ENCODE measurements around the gene BLOC1S1. TPM values are rescaled to one million over a fixed set of nuclear protein-coding genes. Genes with fewer than 3 reads are reported as not detected.
A peak's percentile ranks its signal among the peaks of the same experiment; 100 is the strongest.

BLOC1S1 gene
- total RNA-seq, 4 donors from 2014 or later: 255 to 434 (median 300) TPM

- DNase-seq: no peak
- TF ChIP-seq POLR2A (IDR thresholded peaks at IDR 0.05) (no peak), CTCF (IDR thresholded peaks at IDR 0.05 in 4 of 5, conservative IDR thresholded peaks at IDR 0.05 in 1 of 5) (peak in 1 of 5 experiments; percentile 7)
- H3K27ac ChIP-seq: peak overlapping the region in 2 of 4 donors; percentile 1 to 18
- peak overlapping the region; percentile 54 to 79 (median 60) for H3K4me3 ChIP-seq
- no peaks in the 10 kb centered on the region for H3K9me3 ChIP-seq
- ATAC-seq: peak; percentile 59 to 62
- H3K27me3 ChIP-seq: peaks cover 0 to 4% (median 0%) of the 10 kb centered on the region in 3 donors
- intact Hi-C loops (cut with DNase I; ENCODE audit: low total_unique reads): no loop called here
- in situ Hi-C loops (cut with MboI; ENCODE audit: low sequenced_read_pairs in 4 of 4): no loop called here
- H3K36me3 ChIP-seq: no peaks in the 10 kb centered on the region
- peaks cover 7 to 15% of the 10 kb centered on the region in 2 donors for H3K4me1 ChIP-seq
Observed at GRCh38 chr12:55743406-55744339, 27.8 kb downstream of the BLOC1S1 start.

- ATAC-seq: no peak
- no peak for TF ChIP-seq POLR2A (IDR thresholded peaks at IDR 0.05)
- TF ChIP-seq CTCF (IDR thresholded peaks at IDR 0.05 in 4 of 5, conservative IDR thresholded peaks at IDR 0.05 in 1 of 5): no peak
- peak overlapping the region; percentile 54 to 79 (median 60) for H3K4me3 ChIP-seq
- H3K27ac ChIP-seq: no peak overlapping the region
- in situ Hi-C loops (cut with MboI; ENCODE audit: low sequenced_read_pairs in 4 of 4) (no loop called here), intact Hi-C loops (cut with DNase I; ENCODE audit: low total_unique reads) (no loop called here)
- H3K9me3 ChIP-seq: no peaks in the 10 kb centered on the region
- H3K27me3 ChIP-seq: peaks cover 0 to 4% (median 0%) of the 10 kb centered on the region in 3 donors
- DNase-seq: no peak
- peaks cover 7 to 15% of the 10 kb centered on the region in 2 donors for H3K4me1 ChIP-seq
- no peaks in the 10 kb centered on the region for H3K36me3 ChIP-seq
Observed at GRCh38 chr12:55744340-55745030, 28.6 kb downstream of the BLOC1S1 start.

GRCh38 chr12:55745361-55746173 is 29.7 kb downstream of the BLOC1S1 start:
- Histone ChIP-seq H3K9me3 (no peaks in the 10 kb centered on the region), H3K27ac (peak overlapping the region in 3 of 4 donors; percentile 4 to 38 (median 34)), H3K27me3 (peaks cover 0 to 4% (median 0%) of the 10 kb centered on the region in 3 donors), H3K36me3 (no peaks in the 10 kb centered on the region), H3K4me3 (peak overlapping the region in 1 of 4 donors; percentile 13), H3K4me1 (peaks cover 7 to 15% of the 10 kb centered on the region in 2 donors)
- ATAC-seq (no peak), DNase-seq (no peak)
- in situ Hi-C loops (cut with MboI; ENCODE audit: low sequenced_read_pairs in 4 of 4) (no loop called here), intact Hi-C loops (cut with DNase I; ENCODE audit: low total_unique reads) (no loop called here)
- TF ChIP-seq CTCF (IDR thresholded peaks at IDR 0.05 in 4 of 5, conservative IDR thresholded peaks at IDR 0.05 in 1 of 5) (no peak), POLR2A (IDR thresholded peaks at IDR 0.05) (no peak)

GRCh38 chr12:55746174-55746912 is 30.5 kb downstream of the BLOC1S1 start:
- intact Hi-C loops (cut with DNase I; ENCODE audit: low total_unique reads) (no loop called here), in situ Hi-C loops (cut with MboI; ENCODE audit: low sequenced_read_pairs in 4 of 4) (no loop called here)
- Histone ChIP-seq H3K27ac (peak overlapping the region in 1 of 4 donors; percentile 34), H3K27me3 (peaks cover 0 to 4% (median 0%) of the 10 kb centered on the region in 3 donors), H3K4me1 (peaks cover 7 to 15% of the 10 kb centered on the region in 2 donors), H3K36me3 (peaks cover 0 to 3% of the 10 kb centered on the region in 2 donors), H3K4me3 (no peak overlapping the region), H3K9me3 (no peaks in the 10 kb centered on the region)
- ATAC-seq (no peak), DNase-seq (no peak)
- TF ChIP-seq CTCF (IDR thresholded peaks at IDR 0.05 in 4 of 5, conservative IDR thresholded peaks at IDR 0.05 in 1 of 5) (no peak), POLR2A (IDR thresholded peaks at IDR 0.05) (no peak)

All from gastrocnemius medialis (tissue), 4 donors.